ENCODE data around the gene ZNF230. TPM values are rescaled to one million over a fixed set of nuclear protein-coding genes. Genes with fewer than 3 reads are reported as not detected.
A peak's percentile ranks its signal among the peaks of the same experiment; 100 is the strongest.

ZNF230 gene
- total RNA-seq, 1 donor from 2014 or later = 5.7 TPM

DNA sequence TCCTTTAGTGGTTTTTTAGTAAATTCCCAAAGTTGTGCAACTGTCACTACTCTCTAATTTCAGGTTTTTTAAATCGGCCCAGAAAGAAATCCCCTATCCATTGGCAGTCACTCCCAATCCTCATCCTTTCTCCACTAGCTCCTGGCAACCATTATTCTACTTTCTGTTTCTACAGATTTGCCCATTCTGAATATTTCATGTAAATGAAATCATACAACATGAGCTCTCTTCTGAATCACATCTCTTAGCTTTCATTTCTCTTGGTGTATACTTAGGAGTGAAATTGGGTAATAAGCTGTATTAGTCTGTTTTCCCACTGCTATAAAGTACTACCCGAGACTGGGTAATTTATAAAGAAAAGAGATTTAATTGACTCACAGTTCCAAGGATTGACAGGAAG lies 39.4 kb downstream of the ZNF230 start:
- DNase-seq (ENCODE audit: low spot score) = no peak

DNA sequence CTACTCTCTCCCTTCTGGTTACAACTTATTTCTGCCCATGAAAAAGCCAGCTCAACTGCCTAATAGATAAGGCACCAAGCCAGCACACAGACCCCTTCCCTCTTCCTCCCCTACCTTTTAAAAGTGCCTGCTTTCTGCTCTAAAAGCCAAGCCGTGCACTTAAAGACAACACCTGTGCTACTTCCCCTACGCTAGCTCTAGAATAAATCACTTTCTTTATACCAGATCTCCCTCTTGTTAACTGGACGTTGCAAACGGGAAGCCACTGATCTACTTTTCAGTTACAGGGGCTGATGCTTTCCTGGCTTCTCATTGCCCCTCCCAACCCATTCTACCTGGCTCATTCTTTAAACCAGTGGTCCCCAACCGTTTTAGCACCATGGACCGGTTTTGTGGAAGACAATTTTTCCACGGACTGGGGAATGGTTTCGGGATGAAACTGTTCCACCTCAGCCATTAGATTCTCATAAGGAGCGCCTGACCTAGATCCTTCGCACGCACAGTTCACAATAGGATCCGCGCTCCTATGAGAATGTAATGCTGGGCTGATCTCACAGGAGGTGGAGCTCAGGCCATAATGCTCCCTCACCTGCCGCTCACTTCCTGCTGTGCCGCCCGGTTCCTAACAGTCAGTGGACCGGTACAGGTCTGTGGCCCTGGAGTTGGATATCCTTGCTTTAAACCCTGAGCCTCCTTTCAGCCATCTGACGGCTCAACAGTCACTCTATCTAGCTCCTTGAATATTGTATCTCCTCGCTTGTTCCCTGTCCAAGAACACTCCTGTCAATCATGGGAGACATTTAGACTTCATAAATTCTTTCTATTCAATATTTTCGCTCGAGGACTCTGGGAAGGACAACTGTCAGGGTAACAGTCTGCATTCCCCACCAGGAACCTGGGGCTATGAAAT lies 48.2 kb downstream of the ZNF230 start:
- DNase-seq (ENCODE audit: low spot score) = peak; percentile 41

DNA sequence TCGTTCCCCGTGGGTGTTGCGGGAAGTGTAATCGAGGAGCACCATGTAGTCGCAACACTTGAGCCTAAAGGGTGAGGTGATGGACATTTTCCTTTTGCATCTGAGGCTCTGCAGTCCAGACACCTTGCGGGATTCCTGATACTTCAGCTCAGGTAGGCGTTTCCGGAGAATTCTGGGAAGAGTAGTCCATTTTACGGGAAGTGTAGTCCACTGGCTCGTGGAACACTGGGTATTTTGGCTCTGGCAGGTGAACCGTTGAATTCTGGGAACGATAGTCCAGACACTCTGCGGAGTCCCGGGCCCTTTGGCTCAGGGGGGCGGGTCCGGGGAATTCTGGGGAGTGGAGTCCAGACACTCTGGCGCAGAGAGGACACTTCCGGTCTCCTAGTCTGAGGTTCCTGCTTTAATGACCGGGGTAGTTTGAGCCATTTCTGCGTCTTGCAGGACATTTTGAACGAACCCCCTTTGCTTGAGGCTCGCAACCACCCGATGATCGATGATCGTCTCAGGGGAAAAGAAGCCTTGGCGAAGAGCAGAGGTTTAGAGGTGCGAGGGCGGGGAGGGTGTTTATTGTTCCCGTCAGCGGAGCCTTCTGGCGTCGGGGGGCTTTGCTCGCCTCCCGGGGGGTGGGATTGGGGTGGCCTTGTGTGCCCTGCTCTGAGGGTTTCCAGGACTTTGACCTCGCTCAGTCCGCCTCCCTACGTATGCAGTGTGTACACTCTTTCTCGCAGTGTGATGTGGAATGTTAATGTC lies 49.1 kb downstream of the ZNF230 start, which contains the start of gene ZNF223:
Gene ZNF223, plus strand, starts transcription at position 387 of the 753 bp plus-strand sequence. CDS start 3,141 bp downstream, outside the sequence.
- DNase-seq (ENCODE audit: low spot score) = peak; percentile 97

DNA sequence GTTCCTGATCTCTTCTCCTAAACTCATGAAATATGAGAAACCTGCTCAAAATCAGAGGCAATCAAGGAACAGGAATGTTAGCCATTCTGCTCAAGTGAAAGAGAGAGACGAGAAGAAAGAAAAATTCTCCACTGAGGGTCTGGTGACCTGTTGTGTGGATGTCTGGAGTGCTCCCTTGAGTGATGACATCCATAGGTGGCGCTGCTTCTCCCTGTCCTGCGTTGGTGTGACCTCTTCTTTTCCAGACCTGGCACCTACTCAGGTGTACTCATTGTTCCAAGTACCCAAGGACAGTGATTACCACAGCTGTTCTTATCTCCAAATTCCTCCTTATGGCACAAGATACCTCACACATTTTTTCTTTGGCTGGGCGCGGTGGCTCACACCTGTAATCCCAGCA lies 53.1 kb downstream of the ZNF230 start:
- DNase-seq (ENCODE audit: low spot score) = no peak

DNA sequence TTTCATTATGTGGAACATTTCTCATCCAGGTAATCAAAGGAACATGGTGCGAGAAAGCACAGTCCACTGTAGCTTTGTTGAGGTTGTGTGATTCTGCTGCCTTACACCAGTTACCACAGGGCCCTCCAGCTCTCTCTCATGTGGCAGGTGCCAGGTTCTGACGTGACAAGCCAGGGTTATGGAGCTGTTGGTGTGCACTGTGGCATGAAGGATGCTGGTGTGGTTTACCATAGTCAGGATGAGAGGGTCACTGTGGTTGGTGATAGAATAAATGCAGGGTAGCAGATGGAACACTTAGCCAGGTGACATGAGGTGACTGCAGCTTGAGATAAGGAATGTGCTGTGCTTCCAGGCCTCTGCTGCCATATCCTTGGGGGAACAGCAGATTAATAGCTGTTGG lies 56.5 kb downstream of the ZNF230 start:
- no peak for DNase-seq (ENCODE audit: low spot score)

DNA sequence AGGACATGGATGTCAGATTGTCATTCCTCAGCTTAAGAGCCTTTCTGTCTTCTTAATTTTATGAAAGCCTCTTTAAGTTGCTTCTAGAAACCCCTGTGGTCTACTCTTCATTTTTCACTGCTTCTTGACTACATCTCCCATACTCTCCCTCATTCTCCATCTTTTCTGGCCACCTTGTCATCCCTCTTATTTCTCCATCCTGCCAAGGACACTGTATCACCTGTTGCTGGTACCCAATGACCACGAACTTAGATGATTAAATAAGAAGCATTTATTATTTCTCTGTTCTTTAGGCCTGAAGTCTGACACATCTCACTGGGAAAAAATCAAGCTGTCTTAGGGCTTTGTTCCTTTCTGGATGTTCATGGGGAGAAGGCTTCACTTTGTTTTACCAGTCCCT lies 58.3 kb downstream of the ZNF230 start:
- DNase-seq (ENCODE audit: low spot score) = no peak

Other genes starting within 250 kb of the ZNF230 start
- gene SMG9, start 248.0 kb upstream of the ZNF230 start, total RNA-seq = 71.4 TPM
- gene KCNN4, start 222.0 kb upstream of the ZNF230 start, total RNA-seq = 10.5 TPM
- 1.6 TPM for gene LYPD5, start 200.5 kb upstream of the ZNF230 start, total RNA-seq
- 10.3 TPM for gene ZNF283, start 175.6 kb upstream of the ZNF230 start, total RNA-seq
- 5.6 TPM for gene ZNF404, start 119.0 kb upstream of the ZNF230 start, total RNA-seq
- gene ZNF45, start 67.7 kb upstream of the ZNF230 start, total RNA-seq = 17.6 TPM
- gene ZNF221, start 51.7 kb upstream of the ZNF230 start, total RNA-seq = 7.5 TPM
- 7.6 TPM for gene ZNF155, start 18.8 kb upstream of the ZNF230 start, total RNA-seq
- gene ZNF222, start 22.4 kb downstream of the ZNF230 start, total RNA-seq = 4.1 TPM
- 8.1 TPM for gene ZNF223, start 49.1 kb downstream of the ZNF230 start, total RNA-seq
- 3.7 TPM for gene ZNF284, start 69.2 kb downstream of the ZNF230 start, total RNA-seq
- 32.8 TPM for gene ZNF224, start 91.4 kb downstream of the ZNF230 start, total RNA-seq
- 6.3 TPM for gene ZNF225, start 110.4 kb downstream of the ZNF230 start, total RNA-seq
- 11.3 TPM for gene ZNF234, start 138.6 kb downstream of the ZNF230 start, total RNA-seq
- gene ZNF226, start 162.1 kb downstream of the ZNF230 start, total RNA-seq = 28.7 TPM
- 20.6 TPM for gene ZNF227, start 209.6 kb downstream of the ZNF230 start, total RNA-seq

Measured in mucosa of gallbladder (tissue), 1 donor.